T-helper 1 cell treated with Interleukin-12 subunit alpha and Interleukin-12 subunit beta and Interleukin-4 antibody, amounts not matched to agents 30 ng/mL and 1 ng/mL, for 36 hours (primary cell): ENCODE measurements around the gene APOO. TPM values are rescaled to one million over a fixed set of nuclear protein-coding genes. Genes with fewer than 3 reads are reported as not detected.

Source experiments
- intact Hi-C: fragments of 100-400 bp; cut with micrococcal nuclease; formaldehyde crosslinking; loops from one replicate; pipeline ENCODE4 v1.15.1; 2024
- total RNA-seq: library from RNA; stranded (reverse); gene quantifications from 2 replicates; pipeline ENCODE4 v1.2.3, GENCODE V29; 2022

The APOO gene
- total RNA-seq, 1 donor from 2014 or later, result 19.8 TPM

- intact Hi-C loops, result no loop called here
Measured at GRCh38 chrX:23789386-23790154, 118.2 kb downstream of the APOO start.

- intact Hi-C loops, result no loop called here
Measured at GRCh38 chrX:23788946-23789345, 118.8 kb downstream of the APOO start.

- intact Hi-C loops, result no loop called here
Measured at GRCh38 chrX:23788521-23788920, 119.2 kb downstream of the APOO start.

- intact Hi-C loops, result no loop called here
Measured at GRCh38 chrX:23787745-23788118, 120.0 kb downstream of the APOO start.

- intact Hi-C loops, result no loop called here
Measured at GRCh38 chrX:23786268-23786815, 121.4 kb downstream of the APOO start.

- intact Hi-C loops, result no loop called here
Measured at GRCh38 chrX:23785580-23785979, 122.2 kb downstream of the APOO start.

- intact Hi-C loops, result loop anchor here (1.0 to 5.0 kb wide), 2 partner anchors 118 to 698 kb away; no protein-coding TSS in a partner anchor
Measured at GRCh38 chrX:23784470-23785331, 123.0 kb downstream of the APOO start.

- intact Hi-C loops, result loop anchor here (1.0 to 5.0 kb wide), 4 partner anchors 28 to 698 kb away; no protein-coding TSS in a partner anchor
Measured at GRCh38 chrX:23783589-23784469, 123.9 kb downstream of the APOO start.

Other genes with a start within 250 kb of the APOO start
- gene PRDX4, start 240.4 kb downstream of the APOO start, total RNA-seq, result 32.1 and 35.3 TPM in 2 replicates
- 43.0 and 43.4 TPM in 2 replicates for gene ACOT9, start 164.7 kb downstream of the APOO start, total RNA-seq
- 83.4 and 88.6 TPM in 2 replicates for gene SAT1, start 124.8 kb downstream of the APOO start, total RNA-seq
- not detected in 2 replicates for gene CXorf58, start 68 bp upstream of the APOO start, total RNA-seq
- gene KLHL15, start 119.2 kb upstream of the APOO start, total RNA-seq, result 9.5 and 10.3 TPM in 2 replicates
- gene EIF2S3, start 147.0 kb upstream of the APOO start, total RNA-seq, result 180 and 183 TPM in 2 replicates
- 55.2 and 57.7 TPM in 2 replicates for gene ZFX, start 241.8 kb upstream of the APOO start, total RNA-seq